Measurements from ENCODE around the gene PHLDB1.

PHLDB1 gene

DNA sequence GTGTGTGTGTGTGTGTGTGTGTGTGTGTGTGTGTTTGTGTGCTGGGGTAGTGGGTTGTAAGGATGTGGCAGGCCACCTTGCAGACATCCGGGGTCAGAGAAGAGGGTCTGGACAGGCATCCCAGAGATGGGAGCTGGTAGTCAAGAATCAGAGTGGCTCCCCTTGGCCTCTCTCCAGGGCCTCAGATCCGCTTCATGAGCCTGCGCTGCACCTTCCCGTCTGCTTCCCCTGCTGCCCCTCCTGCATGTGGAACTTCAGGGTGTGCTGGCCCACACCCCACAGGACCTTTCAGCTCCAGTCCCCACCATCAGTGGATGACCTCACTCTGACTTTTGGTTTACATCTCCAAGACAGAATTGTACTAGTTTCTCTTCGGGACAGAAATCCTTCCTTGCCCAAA, 40.9 kb downstream of the PHLDB1 start:
- Mint-ChIP-seq H3K4me3 (no peak overlapping the region), H3K27ac (no peak overlapping the region), H3K27me3 (no peaks in the 10 kb centered on the region), H3K36me3 (ENCODE audit: low read depth) (no peaks in the 10 kb centered on the region), H3K9me3 (no peaks in the 10 kb centered on the region), H3K4me1 (ENCODE audit: low read depth) (peaks cover 8% of the 10 kb centered on the region)
- no peak for DNase-seq

DNA sequence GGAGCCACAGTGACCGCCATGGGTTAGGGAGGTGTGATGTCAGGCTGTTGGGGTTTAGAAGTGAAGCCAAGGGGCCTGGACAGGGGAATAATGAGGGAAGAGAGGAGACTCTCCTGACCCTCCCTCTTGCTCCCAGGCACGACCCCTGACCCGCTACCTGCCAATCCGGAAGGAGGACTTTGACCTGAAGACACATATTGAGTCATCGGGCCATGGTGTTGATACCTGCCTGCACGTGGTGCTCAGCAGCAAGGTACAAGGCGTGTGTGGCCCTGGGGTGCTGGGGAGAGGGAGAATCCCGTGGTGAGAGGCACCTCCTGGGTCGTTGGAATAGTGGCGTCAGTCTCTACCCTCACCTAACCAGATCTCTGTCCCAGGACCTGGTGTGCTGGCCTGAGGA, 42.5 kb downstream of the PHLDB1 start:
- no peak overlapping the region for H3K4me3 Mint-ChIP-seq
- H3K36me3 Mint-ChIP-seq (ENCODE audit: low read depth), result no peaks in the 10 kb centered on the region
- H3K9me3 Mint-ChIP-seq, result no peaks in the 10 kb centered on the region
- H3K4me1 Mint-ChIP-seq (ENCODE audit: low read depth), result peaks cover 8% of the 10 kb centered on the region
- no peak overlapping the region for H3K27ac Mint-ChIP-seq
- H3K27me3 Mint-ChIP-seq, result no peaks in the 10 kb centered on the region
- DNase-seq, result no peak

DNA sequence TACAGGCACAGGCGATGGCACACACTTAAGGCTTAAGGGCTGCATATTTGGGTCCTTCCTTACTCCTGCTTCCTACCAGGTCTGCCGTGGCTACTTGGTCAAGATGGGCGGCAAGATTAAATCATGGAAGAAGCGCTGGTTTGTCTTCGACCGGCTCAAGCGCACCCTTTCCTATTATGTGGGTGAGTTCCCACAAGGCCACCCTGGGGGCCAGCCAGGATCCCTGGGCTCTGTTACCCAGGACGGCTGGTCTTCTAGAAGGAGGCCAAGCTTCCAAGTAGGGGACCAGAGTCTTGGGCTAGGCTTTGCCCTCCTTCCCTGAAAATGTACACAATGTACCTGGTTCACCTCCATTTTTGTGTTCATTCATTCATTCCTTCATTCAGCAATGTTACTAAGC, 43.0 kb downstream of the PHLDB1 start:
- no peak for DNase-seq
- Mint-ChIP-seq H3K27me3 (no peaks in the 10 kb centered on the region), H3K4me1 (ENCODE audit: low read depth) (peaks cover 8% of the 10 kb centered on the region), H3K4me3 (no peak overlapping the region), H3K27ac (no peak overlapping the region), H3K36me3 (ENCODE audit: low read depth) (no peaks in the 10 kb centered on the region), H3K9me3 (no peaks in the 10 kb centered on the region)

DNA sequence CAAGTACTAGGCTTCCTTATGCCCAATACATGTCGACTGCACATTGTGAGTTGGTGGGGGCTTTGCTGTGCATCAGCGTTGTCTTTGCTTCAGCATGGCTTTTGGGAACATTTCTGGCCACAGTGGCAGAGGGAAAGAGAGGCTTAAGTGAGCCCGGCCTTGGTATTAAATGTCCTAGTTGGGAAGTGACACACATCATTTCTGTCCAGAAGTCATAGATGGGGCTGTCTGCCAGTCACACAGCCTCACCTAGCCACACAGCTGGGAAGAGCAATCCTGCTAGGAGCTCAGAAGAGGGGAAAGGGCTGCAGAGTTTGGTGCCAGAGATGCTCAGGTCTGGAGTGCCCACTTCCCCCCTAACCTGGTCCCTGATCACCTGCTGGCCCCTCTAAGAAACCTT, 44.4 kb downstream of the PHLDB1 start:
- Mint-ChIP-seq H3K27me3 (no peaks in the 10 kb centered on the region), H3K36me3 (ENCODE audit: low read depth) (no peaks in the 10 kb centered on the region), H3K27ac (no peak overlapping the region), H3K4me1 (ENCODE audit: low read depth) (peaks cover 8% of the 10 kb centered on the region), H3K9me3 (no peaks in the 10 kb centered on the region), H3K4me3 (no peak overlapping the region)
- no peak for DNase-seq

DNA sequence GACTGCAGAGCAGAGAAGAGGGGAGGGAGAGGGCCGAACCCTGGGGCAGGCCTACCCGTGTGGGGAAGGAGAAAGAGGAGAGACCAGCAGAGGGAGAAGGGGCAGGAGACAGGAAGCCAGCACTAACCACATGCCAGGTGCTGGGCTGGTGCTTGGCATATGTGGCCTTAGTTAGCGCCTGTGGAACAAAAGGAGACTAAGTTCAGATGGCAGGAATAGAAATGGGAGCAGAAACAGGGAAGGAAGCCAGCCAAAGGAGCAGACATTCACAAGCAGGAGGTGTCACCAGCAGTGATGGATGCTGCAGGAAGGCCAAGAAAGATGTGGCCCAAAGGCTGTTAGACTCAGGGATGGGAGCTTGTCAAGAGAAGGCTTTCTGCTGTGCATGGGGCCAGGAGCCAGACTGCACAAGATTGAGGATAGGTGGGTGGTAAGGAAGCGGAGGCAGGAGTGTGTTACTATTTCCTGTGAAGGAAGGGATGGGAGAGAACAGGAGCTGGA, 45.3 kb downstream of the PHLDB1 start:
- Mint-ChIP-seq H3K36me3 (ENCODE audit: low read depth) (no peaks in the 10 kb centered on the region), H3K9me3 (no peaks in the 10 kb centered on the region), H3K4me1 (ENCODE audit: low read depth) (peaks cover 8% of the 10 kb centered on the region), H3K27ac (no peak overlapping the region), H3K4me3 (no peak overlapping the region), H3K27me3 (no peaks in the 10 kb centered on the region)
- no peak for DNase-seq

DNA sequence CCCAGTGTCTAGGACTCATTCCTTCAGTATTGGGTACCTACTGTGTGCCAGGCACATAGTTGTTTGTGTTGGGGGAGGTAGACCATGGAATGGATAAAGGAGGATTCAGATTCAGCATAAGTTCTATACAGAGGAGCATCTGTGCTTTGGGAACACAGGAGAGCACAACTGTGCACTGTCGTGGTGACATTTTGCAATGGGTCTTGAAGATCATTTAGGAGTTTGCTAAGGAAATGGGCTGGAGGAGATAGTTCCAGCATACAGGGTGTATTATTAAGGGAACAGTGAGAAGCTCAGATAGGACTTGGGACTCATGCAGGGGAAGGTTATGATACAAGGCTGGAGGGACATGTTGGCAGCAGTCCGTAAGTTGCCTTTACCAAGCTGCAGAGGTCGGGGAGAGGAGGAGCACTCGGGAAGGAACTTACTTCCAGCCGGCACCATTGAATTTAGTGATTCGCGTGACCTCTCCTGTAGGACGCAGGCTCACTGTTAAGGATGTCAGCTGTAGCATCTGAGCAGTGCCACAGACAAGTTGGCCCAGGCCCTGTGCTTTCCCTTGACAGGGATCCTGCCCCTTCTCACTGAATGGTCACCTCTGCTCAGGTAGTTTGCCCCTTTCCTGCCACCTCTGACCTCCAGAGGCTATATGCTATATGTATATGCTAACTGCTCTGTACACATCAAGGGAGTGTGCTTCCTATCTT, 46.4 kb downstream of the PHLDB1 start:
- H3K9me3 Mint-ChIP-seq, result no peaks in the 10 kb centered on the region
- no peaks in the 10 kb centered on the region for H3K36me3 Mint-ChIP-seq (ENCODE audit: low read depth)
- no peak overlapping the region for H3K27ac Mint-ChIP-seq
- H3K4me3 Mint-ChIP-seq, result no peak overlapping the region
- DNase-seq, result no peak
- H3K27me3 Mint-ChIP-seq, result no peaks in the 10 kb centered on the region
- peaks cover 8% of the 10 kb centered on the region for H3K4me1 Mint-ChIP-seq (ENCODE audit: low read depth)

DNA sequence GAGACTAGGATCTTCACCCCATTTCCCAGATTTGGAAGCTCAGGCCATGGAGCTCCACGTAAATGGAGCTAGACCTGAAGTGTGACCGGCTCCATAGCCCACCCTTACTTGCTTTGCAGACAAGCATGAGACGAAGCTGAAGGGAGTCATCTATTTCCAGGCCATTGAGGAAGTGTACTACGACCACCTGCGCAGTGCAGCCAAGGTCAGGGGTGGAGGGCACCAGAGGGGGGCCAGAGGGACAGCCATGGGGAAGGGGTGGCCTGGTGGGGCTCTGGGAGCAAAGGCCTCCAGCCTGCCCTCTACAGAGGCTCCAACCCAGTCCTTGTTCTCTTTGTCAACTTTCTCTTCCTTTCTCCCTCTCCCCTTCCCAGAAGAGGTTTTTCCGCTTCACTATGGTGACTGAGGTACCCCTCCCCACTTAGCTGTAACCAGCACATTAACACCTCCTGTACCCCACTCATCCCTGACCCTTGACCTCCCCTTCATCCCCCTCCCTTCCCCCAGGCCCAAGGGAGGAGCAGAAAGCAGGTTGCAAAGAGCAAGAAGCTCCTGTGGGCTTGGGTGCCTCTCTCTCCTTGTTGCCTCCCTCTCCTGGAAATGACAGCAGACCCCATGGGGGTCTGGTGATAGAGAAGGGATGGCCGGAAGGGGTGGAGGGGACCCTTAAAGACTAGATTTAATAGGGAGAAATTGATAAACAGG, 48.2 kb downstream of the PHLDB1 start:
- no peaks in the 10 kb centered on the region for H3K9me3 Mint-ChIP-seq
- H3K4me1 Mint-ChIP-seq (ENCODE audit: low read depth), result peaks cover 14% of the 10 kb centered on the region
- no peak for DNase-seq
- no peaks in the 10 kb centered on the region for H3K27me3 Mint-ChIP-seq
- no peak overlapping the region for H3K4me3 Mint-ChIP-seq
- no peak overlapping the region for H3K27ac Mint-ChIP-seq
- H3K36me3 Mint-ChIP-seq (ENCODE audit: low read depth), result no peaks in the 10 kb centered on the region

DNA sequence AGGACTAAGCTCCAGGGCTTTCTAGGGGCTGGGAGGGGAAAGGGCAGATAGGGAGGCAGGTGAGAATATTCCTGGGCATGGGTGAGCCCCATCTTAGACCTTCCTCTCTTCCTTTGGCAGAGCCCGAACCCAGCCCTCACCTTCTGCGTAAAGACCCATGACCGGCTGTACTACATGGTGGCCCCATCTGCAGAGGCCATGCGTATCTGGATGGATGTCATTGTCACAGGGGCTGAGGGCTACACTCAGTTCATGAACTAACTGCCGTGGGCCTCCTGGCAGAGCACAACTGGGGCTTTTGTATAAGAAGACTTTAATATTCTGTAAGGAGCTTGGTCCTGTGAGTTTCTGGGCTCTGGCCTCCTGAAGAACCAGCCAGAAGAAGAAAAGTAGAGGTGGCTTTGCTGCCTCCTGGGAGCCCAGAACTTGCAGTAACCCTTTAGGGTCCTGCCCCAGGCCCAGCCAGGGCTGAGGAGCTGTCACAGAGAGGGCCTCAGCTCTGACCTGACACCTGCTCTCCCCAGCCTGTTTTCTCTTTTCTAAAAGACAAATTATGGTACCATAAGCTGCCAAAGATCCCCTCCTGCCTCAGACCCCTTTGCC, 49.2 kb downstream of the PHLDB1 start:
- no peak overlapping the region for H3K27ac Mint-ChIP-seq
- H3K27me3 Mint-ChIP-seq, result no peaks in the 10 kb centered on the region
- no peaks in the 10 kb centered on the region for H3K9me3 Mint-ChIP-seq
- H3K4me1 Mint-ChIP-seq (ENCODE audit: low read depth), result peaks cover 14% of the 10 kb centered on the region
- no peak for DNase-seq
- no peak overlapping the region for H3K4me3 Mint-ChIP-seq
- no peaks in the 10 kb centered on the region for H3K36me3 Mint-ChIP-seq (ENCODE audit: low read depth)

DNA sequence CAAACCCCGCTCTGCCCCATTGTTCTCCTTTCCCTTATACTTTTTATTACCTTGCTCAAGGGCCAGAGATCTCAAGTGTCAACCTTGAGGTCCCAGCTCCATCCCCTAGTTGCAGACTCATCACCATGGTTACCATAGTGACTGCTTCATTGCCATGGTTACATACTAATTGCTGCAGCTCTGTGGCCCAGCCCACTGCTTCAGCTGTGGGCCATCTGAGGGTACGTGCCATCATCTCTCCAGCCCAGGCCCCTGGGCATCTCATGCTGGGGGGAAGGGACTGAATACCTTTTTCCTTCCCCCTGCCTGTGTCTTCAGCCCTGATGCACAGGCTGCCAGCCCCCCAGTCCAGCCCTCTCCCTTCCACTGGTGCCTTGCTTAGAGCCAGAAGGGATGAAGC, 49.8 kb downstream of the PHLDB1 start:
- H3K36me3 Mint-ChIP-seq (ENCODE audit: low read depth), result no peaks in the 10 kb centered on the region
- H3K27ac Mint-ChIP-seq, result no peak overlapping the region
- no peaks in the 10 kb centered on the region for H3K9me3 Mint-ChIP-seq
- peaks cover 13% of the 10 kb centered on the region for H3K4me1 Mint-ChIP-seq (ENCODE audit: low read depth)
- no peak for DNase-seq
- H3K27me3 Mint-ChIP-seq, result no peaks in the 10 kb centered on the region
- no peak overlapping the region for H3K4me3 Mint-ChIP-seq

DNA sequence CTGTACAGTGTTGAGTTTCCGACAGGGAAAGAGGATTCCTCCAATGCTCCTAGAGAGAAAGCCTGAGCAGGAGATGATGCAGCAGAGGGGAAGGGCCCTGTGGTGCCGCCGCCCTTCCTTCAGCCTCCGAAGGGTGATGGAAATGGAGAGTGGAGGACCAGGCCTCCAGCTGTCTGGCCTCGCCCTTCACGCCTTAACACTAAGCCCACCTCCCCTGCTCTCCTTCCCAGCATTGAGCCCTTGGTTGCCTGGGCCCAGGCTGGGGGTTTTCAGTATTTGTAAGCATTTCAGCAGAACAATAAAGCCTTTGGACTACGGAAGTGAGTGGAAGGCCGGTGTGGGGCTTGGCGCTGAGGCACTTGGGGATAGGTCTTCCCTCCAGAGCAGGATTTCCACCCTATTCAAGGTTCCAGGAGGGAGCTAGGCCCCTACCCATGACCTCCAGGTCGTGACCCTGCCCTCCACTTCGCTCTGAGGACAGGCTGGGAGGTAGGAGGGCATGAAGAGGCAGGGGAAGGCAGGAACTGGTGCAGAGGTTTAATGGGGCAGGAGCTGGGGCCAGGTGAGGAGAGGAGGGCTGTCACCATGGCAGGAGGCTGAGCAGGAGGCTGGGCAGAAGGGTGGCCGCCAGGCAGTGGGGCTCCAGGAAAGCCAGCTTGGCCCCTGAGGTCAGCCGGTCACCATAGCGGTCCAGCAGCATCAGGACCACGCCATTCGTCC, 50.5 kb downstream of the PHLDB1 start:
- Mint-ChIP-seq H3K27me3 (no peaks in the 10 kb centered on the region), H3K36me3 (ENCODE audit: low read depth) (no peaks in the 10 kb centered on the region), H3K4me3 (no peak overlapping the region)

DNA sequence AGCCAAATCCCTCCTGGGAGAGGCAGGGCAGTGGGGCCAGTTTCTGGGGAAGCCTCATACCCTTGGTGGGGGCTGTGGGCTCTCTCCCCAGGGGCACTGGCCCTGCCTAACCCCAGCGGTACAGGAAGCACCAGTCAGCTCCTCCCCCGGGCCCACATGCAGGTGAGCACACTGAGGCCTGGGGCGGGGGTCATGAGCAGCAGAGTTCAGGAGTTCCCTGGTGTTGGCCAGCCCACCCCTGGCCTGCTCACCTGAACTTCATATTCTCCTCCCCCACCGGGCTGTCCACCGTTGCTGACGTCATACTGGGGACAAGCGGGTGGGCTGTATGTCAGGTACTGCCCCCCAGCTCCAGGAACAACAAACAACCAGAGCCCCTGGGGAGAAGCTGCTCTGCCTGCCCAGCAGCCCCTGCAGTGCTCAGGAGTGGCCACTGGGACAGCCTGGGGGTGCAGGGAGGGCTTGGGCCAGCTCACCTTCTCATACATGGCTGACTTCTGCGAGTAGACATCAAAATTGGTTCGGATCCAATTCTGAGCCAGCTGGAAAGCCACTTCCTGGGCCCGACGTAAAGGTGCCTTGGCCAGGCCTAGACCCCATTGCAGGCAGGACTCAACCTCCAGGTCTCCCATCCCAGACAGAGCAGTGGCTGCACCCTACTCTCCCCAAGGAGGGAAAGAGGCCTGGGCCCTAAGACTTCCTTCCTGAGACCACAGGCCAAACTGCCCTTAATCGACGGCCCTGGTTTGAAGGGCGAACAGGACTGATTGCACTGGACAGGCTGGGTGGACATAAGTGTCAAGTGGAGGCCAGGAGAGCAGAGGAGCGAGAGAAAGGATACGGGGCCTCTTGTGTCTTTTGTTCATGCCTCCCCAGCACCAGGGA, 51.3 kb downstream of the PHLDB1 start:
- Mint-ChIP-seq H3K4me3 (no peak overlapping the region), H3K36me3 (ENCODE audit: low read depth) (no peaks in the 10 kb centered on the region), H3K27me3 (no peaks in the 10 kb centered on the region), H3K4me1 (ENCODE audit: low read depth) (peaks cover 5% of the 10 kb centered on the region), H3K9me3 (no peaks in the 10 kb centered on the region), H3K27ac (no peak overlapping the region)
- no peak for DNase-seq

More for the DNA sequence above, 50.5 kb downstream of the PHLDB1 start:
- Mint-ChIP-seq H3K4me1 (ENCODE audit: low read depth) (peaks cover 6% of the 10 kb centered on the region), H3K27ac (no peak overlapping the region), H3K9me3 (no peaks in the 10 kb centered on the region)
- no peak for DNase-seq

DNA sequence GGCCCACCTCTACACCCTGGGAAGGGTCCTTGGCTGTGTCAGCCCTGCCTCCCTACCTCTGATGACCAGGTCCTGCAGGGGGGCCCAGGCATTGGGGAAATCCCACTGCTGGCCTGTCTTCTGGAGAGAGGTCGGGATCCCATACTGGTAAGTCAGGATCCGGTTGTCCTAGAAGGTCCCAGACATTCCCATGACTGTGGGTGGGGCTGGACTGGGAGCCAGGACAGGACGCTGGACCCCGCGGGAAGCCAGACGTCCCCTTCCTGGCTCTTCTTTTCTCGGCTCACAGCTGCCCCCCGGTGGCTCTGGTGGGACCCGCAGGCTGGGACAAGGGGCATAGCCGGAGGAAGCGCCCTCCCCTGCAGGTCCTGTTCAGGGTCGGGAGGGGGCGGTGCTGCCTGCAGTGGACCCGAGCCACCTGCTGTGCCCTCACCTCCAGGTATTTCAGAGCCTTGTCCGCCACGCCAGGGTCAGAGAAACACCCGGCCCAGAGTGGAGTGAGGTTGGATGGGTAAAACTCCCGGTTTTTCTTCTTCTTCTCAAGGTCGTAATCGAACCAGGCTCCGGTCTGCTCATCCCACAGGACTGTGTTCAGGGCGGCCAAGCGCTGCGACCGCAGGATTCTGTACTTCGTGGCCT, 52.0 kb downstream of the PHLDB1 start:
- H3K9me3 Mint-ChIP-seq, result no peaks in the 10 kb centered on the region
- H3K4me1 Mint-ChIP-seq (ENCODE audit: low read depth), result peaks cover 5% of the 10 kb centered on the region
- no peaks in the 10 kb centered on the region for H3K27me3 Mint-ChIP-seq
- H3K27ac Mint-ChIP-seq, result no peak overlapping the region
- peak; percentile 94 for DNase-seq
- no peaks in the 10 kb centered on the region for H3K36me3 Mint-ChIP-seq (ENCODE audit: low read depth)
- H3K4me3 Mint-ChIP-seq, result no peak overlapping the region

DNA sequence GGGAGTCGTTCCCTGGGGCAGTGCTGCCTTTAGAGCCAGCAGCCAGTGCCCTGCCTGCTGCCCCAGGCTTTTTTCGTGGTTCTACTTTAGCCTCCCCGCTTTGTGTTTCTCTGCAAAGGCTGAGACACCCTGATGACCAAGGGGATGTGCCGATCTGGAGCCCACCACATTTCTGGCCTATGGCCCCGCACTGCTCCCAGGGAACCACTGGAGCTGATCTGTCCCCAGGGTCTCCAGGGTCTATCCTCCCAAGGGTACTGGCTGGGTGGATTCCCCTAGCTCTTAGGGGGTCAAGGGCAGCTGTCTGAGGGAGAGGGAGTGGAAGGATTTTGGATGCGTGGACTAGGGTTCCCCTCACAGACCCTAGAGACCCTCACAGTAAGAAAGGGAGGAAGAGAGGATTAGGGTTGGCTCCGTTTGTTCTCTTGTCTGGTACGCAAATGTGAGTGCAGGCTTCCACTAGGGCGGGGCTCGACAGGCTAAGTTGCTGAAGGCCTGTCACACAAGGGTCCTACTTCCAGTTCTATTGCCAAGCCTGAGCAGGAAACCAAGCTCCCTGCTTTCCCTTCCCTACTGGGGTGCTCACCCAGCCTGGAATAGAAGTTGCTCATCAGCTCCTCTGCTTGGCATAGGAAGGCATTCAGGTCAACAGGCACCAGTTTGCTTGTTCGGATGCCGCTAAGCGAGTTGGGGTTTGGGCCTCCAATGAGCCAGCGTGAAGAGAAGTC, 52.7 kb downstream of the PHLDB1 start:
- peaks cover 5% of the 10 kb centered on the region for H3K4me1 Mint-ChIP-seq (ENCODE audit: low read depth)
- H3K27ac Mint-ChIP-seq, result no peak overlapping the region
- no peaks in the 10 kb centered on the region for H3K27me3 Mint-ChIP-seq
- no peaks in the 10 kb centered on the region for H3K36me3 Mint-ChIP-seq (ENCODE audit: low read depth)
- H3K9me3 Mint-ChIP-seq, result no peaks in the 10 kb centered on the region
- DNase-seq, result no peak
- no peak overlapping the region for H3K4me3 Mint-ChIP-seq

All from activated T-cell treated with anti-CD3 and anti-CD28 coated beads, Interleukin-2, amount 50 U/mL, for 24 hours (primary cell).